Measurements from ENCODE around the gene CRELD1. TPM values are rescaled to one million over a fixed set of nuclear protein-coding genes. Genes with fewer than 3 reads are reported as not detected.
A peak's percentile ranks its signal among the peaks of the same experiment; 100 is the strongest.

Gene CRELD1
- polyA plus RNA-seq, 4 donors = 16.2 to 53.7 (median 32.1) TPM

- Histone ChIP-seq H3K36me3 (ENCODE audit: control insufficient read depth in 3 of 3, insufficient read depth in 2 of 3, low read depth in 1 of 3, low read length in 3 of 3) (peaks cover 3 to 40% (median 9%) of the 10 kb centered on the region in 3 donors), H3K9me3 (ENCODE audit: control insufficient read depth in 2 of 2, insufficient read depth in 1 of 2, low read depth in 1 of 2, low read length in 1 of 2) (no peaks in the 10 kb centered on the region), H3K27me3 (ENCODE audit: control insufficient read depth in 3 of 3, insufficient read depth in 3 of 3, low read length in 3 of 3) (no peaks in the 10 kb centered on the region), H3K27ac (ENCODE audit: low read depth in 1 of 3, low read length in 2 of 3) (no peak overlapping the region), H3K4me1 (ENCODE audit: control insufficient read depth in 3 of 3, insufficient read depth in 2 of 3, low read depth in 1 of 3, low read length in 2 of 3) (peaks cover 0 to 7% (median 0%) of the 10 kb centered on the region in 3 donors), H3K4me3 (ENCODE audit: low read depth in 1 of 3, low read length in 3 of 3) (no peak overlapping the region)
- no peak for FAIRE-seq
- no peak for DNase-seq
- WGBS, 3 donors = 84 to 94% (median 90%) methylated on average over 11 of the region's 11 CpGs
These were observed 9.5 kb downstream of the CRELD1 start for GRCh38 chr3:9942934-9943690.

GRCh38 chr3:9944271-9944670 is 10.6 kb downstream of the CRELD1 start:
- Histone ChIP-seq H3K4me1 (ENCODE audit: control insufficient read depth in 3 of 3, insufficient read depth in 2 of 3, low read depth in 1 of 3, low read length in 2 of 3) (peaks cover 0 to 7% (median 0%) of the 10 kb centered on the region in 3 donors), H3K4me3 (ENCODE audit: low read depth in 1 of 3, low read length in 3 of 3) (no peak overlapping the region), H3K27ac (ENCODE audit: low read depth in 1 of 3, low read length in 2 of 3) (no peak overlapping the region), H3K36me3 (ENCODE audit: control insufficient read depth in 3 of 3, insufficient read depth in 2 of 3, low read depth in 1 of 3, low read length in 3 of 3) (peaks cover 3 to 41% (median 7%) of the 10 kb centered on the region in 3 donors), H3K9me3 (ENCODE audit: control insufficient read depth in 2 of 2, insufficient read depth in 1 of 2, low read depth in 1 of 2, low read length in 1 of 2) (no peaks in the 10 kb centered on the region), H3K27me3 (ENCODE audit: control insufficient read depth in 3 of 3, insufficient read depth in 3 of 3, low read length in 3 of 3) (no peaks in the 10 kb centered on the region)
- WGBS, 3 donors = 89 to 94% (median 94%) methylated on average over 11 of the region's 11 CpGs
- FAIRE-seq (no peak), DNase-seq (no peak)

- Histone ChIP-seq H3K4me3 (ENCODE audit: low read depth in 1 of 3, low read length in 3 of 3) (no peak overlapping the region), H3K27ac (ENCODE audit: low read depth in 1 of 3, low read length in 2 of 3) (no peak overlapping the region)
- 81 to 85% (median 84%) methylated on average over 10 of the region's 10 CpGs for WGBS, 3 donors
These were observed 11.7 kb downstream of the CRELD1 start for GRCh38 chr3:9945358-9945757.

GRCh38 chr3:9946112-9947024 is 12.7 kb downstream of the CRELD1 start:
- Histone ChIP-seq H3K9me3 (ENCODE audit: control insufficient read depth in 2 of 2, insufficient read depth in 1 of 2, low read depth in 1 of 2, low read length in 1 of 2) (no peaks in the 10 kb centered on the region), H3K27me3 (ENCODE audit: control insufficient read depth in 3 of 3, insufficient read depth in 3 of 3, low read length in 3 of 3) (peaks cover 0 to 2% (median 0%) of the 10 kb centered on the region in 3 donors), H3K27ac (ENCODE audit: low read depth in 1 of 3, low read length in 2 of 3) (peak overlapping the region; percentile 34 to 74 (median 73)), H3K36me3 (ENCODE audit: control insufficient read depth in 3 of 3, insufficient read depth in 2 of 3, low read depth in 1 of 3, low read length in 3 of 3) (peaks cover 0 to 44% (median 4%) of the 10 kb centered on the region in 3 donors), H3K4me3 (ENCODE audit: low read depth in 1 of 3, low read length in 3 of 3) (peak overlapping the region; percentile 9 to 64 (median 48)), H3K4me1 (ENCODE audit: control insufficient read depth in 3 of 3, insufficient read depth in 2 of 3, low read depth in 1 of 3, low read length in 2 of 3) (peaks cover 0 to 7% (median 0%) of the 10 kb centered on the region in 3 donors)
- DNase-seq = peak; percentile 91 to 95
- WGBS, 3 donors = 6 to 18% (median 16%) methylated on average over 80 to 90 of the region's 90 CpGs
- FAIRE-seq = no peak

More at GRCh38 chr3:9945358-9945757, 11.7 kb downstream of the CRELD1 start:
- Histone ChIP-seq H3K27me3 (ENCODE audit: control insufficient read depth in 3 of 3, insufficient read depth in 3 of 3, low read length in 3 of 3) (no peaks in the 10 kb centered on the region), H3K4me1 (ENCODE audit: control insufficient read depth in 3 of 3, insufficient read depth in 2 of 3, low read depth in 1 of 3, low read length in 2 of 3) (peaks cover 0 to 7% (median 0%) of the 10 kb centered on the region in 3 donors), H3K36me3 (ENCODE audit: control insufficient read depth in 3 of 3, insufficient read depth in 2 of 3, low read depth in 1 of 3, low read length in 3 of 3) (peaks cover 3 to 50% (median 7%) of the 10 kb centered on the region in 3 donors), H3K9me3 (ENCODE audit: control insufficient read depth in 2 of 2, insufficient read depth in 1 of 2, low read depth in 1 of 2, low read length in 1 of 2) (no peaks in the 10 kb centered on the region)
- FAIRE-seq (no peak), DNase-seq (no peak)

- peak overlapping the region; percentile 9 to 64 (median 48) for H3K4me3 ChIP-seq (ENCODE audit: low read depth in 1 of 3, low read length in 3 of 3)
- no peaks in the 10 kb centered on the region for H3K9me3 ChIP-seq (ENCODE audit: control insufficient read depth in 2 of 2, insufficient read depth in 1 of 2, low read depth in 1 of 2, low read length in 1 of 2)
- peak; percentile 81 to 87 for DNase-seq
- peak overlapping the region; percentile 34 to 73 (median 38) for H3K27ac ChIP-seq (ENCODE audit: low read depth in 1 of 3, low read length in 2 of 3)
- H3K36me3 ChIP-seq (ENCODE audit: control insufficient read depth in 3 of 3, insufficient read depth in 2 of 3, low read depth in 1 of 3, low read length in 3 of 3) = peaks cover 0 to 43% (median 4%) of the 10 kb centered on the region in 3 donors
- no peak for FAIRE-seq
- 35 to 44% (median 38%) methylated on average over 61 to 86 of the region's 86 CpGs for WGBS, 3 donors
- H3K27me3 ChIP-seq (ENCODE audit: control insufficient read depth in 3 of 3, insufficient read depth in 3 of 3, low read length in 3 of 3) = peaks cover 0 to 7% (median 0%) of the 10 kb centered on the region in 3 donors
- H3K4me1 ChIP-seq (ENCODE audit: control insufficient read depth in 3 of 3, insufficient read depth in 2 of 3, low read depth in 1 of 3, low read length in 2 of 3) = peaks cover 0 to 12% (median 0%) of the 10 kb centered on the region in 3 donors
These were observed 13.7 kb downstream of the CRELD1 start for GRCh38 chr3:9947025-9947995.

GRCh38 chr3:9948586-9948985 is 15.0 kb downstream of the CRELD1 start:
- WGBS, 3 donors = 86 to 93% (median 92%) methylated on average over 3 of the region's 3 CpGs
- H3K4me3 ChIP-seq (ENCODE audit: low read depth in 1 of 3, low read length in 3 of 3) = no peak overlapping the region
- no peak overlapping the region for H3K27ac ChIP-seq (ENCODE audit: low read depth in 1 of 3, low read length in 2 of 3)
- FAIRE-seq = no peak
- H3K36me3 ChIP-seq (ENCODE audit: control insufficient read depth in 3 of 3, insufficient read depth in 2 of 3, low read depth in 1 of 3, low read length in 3 of 3) = peaks cover 0 to 31% (median 4%) of the 10 kb centered on the region in 3 donors
- no peak for DNase-seq
- H3K4me1 ChIP-seq (ENCODE audit: control insufficient read depth in 3 of 3, insufficient read depth in 2 of 3, low read depth in 1 of 3, low read length in 2 of 3) = peaks cover 0 to 13% (median 0%) of the 10 kb centered on the region in 3 donors
- H3K9me3 ChIP-seq (ENCODE audit: control insufficient read depth in 2 of 2, insufficient read depth in 1 of 2, low read depth in 1 of 2, low read length in 1 of 2) = no peaks in the 10 kb centered on the region
- H3K27me3 ChIP-seq (ENCODE audit: control insufficient read depth in 3 of 3, insufficient read depth in 3 of 3, low read length in 3 of 3) = peaks cover 0 to 7% (median 0%) of the 10 kb centered on the region in 3 donors

GRCh38 chr3:9949115-9949514 is 15.5 kb downstream of the CRELD1 start:
- no peak for DNase-seq
- WGBS, 3 donors = 92 to 97% (median 92%) methylated on average over 6 to 7 of the region's 7 CpGs
- peaks cover 0 to 7% (median 0%) of the 10 kb centered on the region in 3 donors for H3K27me3 ChIP-seq (ENCODE audit: control insufficient read depth in 3 of 3, insufficient read depth in 3 of 3, low read length in 3 of 3)
- H3K9me3 ChIP-seq (ENCODE audit: control insufficient read depth in 2 of 2, insufficient read depth in 1 of 2, low read depth in 1 of 2, low read length in 1 of 2) = no peaks in the 10 kb centered on the region
- no peak overlapping the region for H3K27ac ChIP-seq (ENCODE audit: low read depth in 1 of 3, low read length in 2 of 3)
- no peak overlapping the region for H3K4me3 ChIP-seq (ENCODE audit: low read depth in 1 of 3, low read length in 3 of 3)
- no peak for FAIRE-seq
- H3K36me3 ChIP-seq (ENCODE audit: control insufficient read depth in 3 of 3, insufficient read depth in 2 of 3, low read depth in 1 of 3, low read length in 3 of 3) = peaks cover 0 to 26% (median 4%) of the 10 kb centered on the region in 3 donors
- peaks cover 0 to 13% (median 0%) of the 10 kb centered on the region in 3 donors for H3K4me1 ChIP-seq (ENCODE audit: control insufficient read depth in 3 of 3, insufficient read depth in 2 of 3, low read depth in 1 of 3, low read length in 2 of 3)
